HCT116 (cell line): ENCODE measurements around the gene TRPC1.

Experiments used
- CTCF ChIP-seq, 3 experiments: fragments of 200-600 bp in 1 of 3; sonication (generic) in 1 of 3; IDR thresholded peaks in 2 of 3; conservative IDR thresholded peaks in 1 of 3; 2 replicates each; pipeline ENCODE4 v1.5.1; 2012 to 2017; ENCODE audit warnings: low read depth in 2 of 3, low read length in 2 of 3, antibody characterized with exemption in 1 of 3, borderline replicate concordance in 1 of 3, control low read depth in 1 of 3, mild to moderate bottlenecking in 1 of 3, mixed read lengths in 1 of 3, mixed run types in 1 of 3, moderate library complexity in 1 of 3; ENCODE audit not compliant: insufficient read depth in 1 of 3
- ELF1 ChIP-seq: IDR thresholded peaks from 2 replicates; pipeline ENCODE4 v1.6.1; 2012; ENCODE audit warnings: low read depth, borderline replicate concordance
- JUND ChIP-seq: IDR thresholded peaks from 2 replicates; pipeline ENCODE4 v1.6.1; 2012
- POLR2A ChIP-seq: IDR thresholded peaks from 2 replicates; pipeline ENCODE4 v1.7.0; 2011; ENCODE audit warnings: borderline replicate concordance; ENCODE audit not compliant: insufficient read depth, insufficient read length; ENCODE audit errors: extremely low read depth
- RAD21 ChIP-seq: IDR thresholded peaks from 2 replicates; pipeline ENCODE4 v1.6.1; 2012; ENCODE audit warnings: low read depth, mild to moderate bottlenecking
- REST ChIP-seq: IDR thresholded peaks from 2 replicates; pipeline ENCODE4 v1.6.1; 2012; ENCODE audit warnings: low read depth
- SP1 ChIP-seq: IDR thresholded peaks from 2 replicates; pipeline ENCODE4 v1.6.1; 2012; ENCODE audit warnings: low read depth
- TCF7L2 ChIP-seq: IDR thresholded peaks from 2 replicates; pipeline ENCODE4 v1.7.0; 2011; ENCODE audit warnings: borderline replicate concordance, inconsistent platforms; ENCODE audit not compliant: insufficient read depth, insufficient read length; ENCODE audit errors: extremely low read depth
- YY1 ChIP-seq: IDR thresholded peaks from 2 replicates; pipeline ENCODE4 v1.6.1; 2011; ENCODE audit warnings: low read length, low read depth, moderate library complexity, mild to moderate bottlenecking; ENCODE audit not compliant: insufficient replicate concordance; ENCODE audit errors: extremely low read depth
- ZBTB33 ChIP-seq: IDR thresholded peaks from 2 replicates; pipeline ENCODE4 v1.6.1; 2011; ENCODE audit warnings: mild to moderate bottlenecking, low read length, moderate library complexity; ENCODE audit not compliant: insufficient replicate concordance; ENCODE audit errors: extremely low read depth
- ZNF274 ChIP-seq: fragments of 200-500 bp; sonication (Bioruptor generic); IDR thresholded peaks from 2 replicates; pipeline ENCODE4 v1.6.1; 2014; ENCODE audit warnings: mild to moderate bottlenecking, low read depth, low read length, inconsistent platforms

- TF ChIP-seq POLR2A (no peak), ZBTB33 (no peak), CTCF (IDR thresholded peaks at IDR 0.05 in 2 of 3, conservative IDR thresholded peaks at IDR 0.05 in 1 of 3; ENCODE audit: borderline replicate concordance in 1 of 3, insufficient read depth in 1 of 3, low read depth in 2 of 3, low read length in 2 of 3) (no peak), ELF1 (no peak), TCF7L2 (no peak), YY1 (no peak), SP1 (no peak), JUND (no peak), ZNF274 (no peak), RAD21 (no peak), REST (no peak)
These were observed 73.0 kb downstream of the TRPC1 start for GRCh38 chr3:142796823-142797222.
